Inferior parietal cortex (tissue), 1 donor: ENCODE data around the gene ARHGEF28.

Experiments used
- DNase-seq: peaks from one replicate; pipeline ENCODE4 v3.0.0-alpha.2; 2016; ENCODE audit errors: extremely low spot score

ARHGEF28 gene

DNA sequence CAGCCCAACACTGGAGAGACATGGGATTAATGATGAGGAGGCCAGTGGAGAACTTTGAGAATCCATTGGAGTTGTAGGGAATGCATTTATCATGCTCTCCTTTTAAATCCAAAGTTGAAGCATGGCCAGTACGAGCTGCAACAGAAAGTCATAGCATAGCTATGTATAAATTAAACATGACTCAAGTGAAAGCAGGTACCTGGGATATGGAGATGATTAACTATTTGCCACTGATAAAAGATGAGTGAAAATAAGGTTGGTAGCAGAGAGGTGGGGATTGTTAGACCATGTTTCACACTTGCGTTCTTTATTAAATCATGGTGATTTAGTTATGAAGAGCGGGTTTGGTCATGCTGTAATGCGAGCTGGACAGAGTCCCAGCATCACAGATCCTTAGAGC, 189.6 kb downstream of the ARHGEF28 start:
- DNase-seq = no peak

DNA sequence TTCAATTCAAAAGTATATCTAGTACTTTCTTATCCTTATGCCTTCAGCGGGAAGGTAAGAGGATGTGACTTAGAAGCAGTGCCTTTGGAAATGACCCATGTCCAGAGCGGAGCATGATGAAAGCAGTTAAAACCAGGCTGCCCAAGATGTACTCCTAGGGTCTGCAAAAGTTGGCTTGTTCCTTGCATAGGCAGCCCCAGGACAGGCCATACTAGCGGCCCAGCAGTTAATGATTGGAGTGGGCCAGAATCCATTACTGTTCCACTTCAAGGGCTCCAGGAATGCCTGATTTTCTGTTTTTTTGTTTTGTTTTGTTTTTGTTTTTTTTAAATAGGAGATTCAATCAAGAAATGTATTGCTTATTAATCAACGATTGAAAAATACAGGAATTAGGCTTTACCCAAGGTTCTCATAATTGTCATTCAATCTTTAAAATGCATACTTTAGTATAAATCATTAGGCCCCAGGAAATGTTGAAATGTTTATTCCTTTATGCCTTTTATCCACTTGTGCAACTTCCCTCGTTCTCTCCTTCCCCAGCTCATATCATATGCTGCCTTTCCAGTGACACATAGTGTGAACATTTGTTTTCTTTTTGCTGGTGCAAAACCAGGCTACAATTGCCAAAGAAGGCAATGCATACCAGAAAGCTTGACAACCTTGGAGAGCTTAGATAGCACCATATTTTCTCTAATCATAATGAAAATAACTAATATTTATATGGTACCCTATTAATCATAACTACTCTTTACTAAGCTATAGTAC, 190.8 kb downstream of the ARHGEF28 start:
- no peak for DNase-seq

DNA sequence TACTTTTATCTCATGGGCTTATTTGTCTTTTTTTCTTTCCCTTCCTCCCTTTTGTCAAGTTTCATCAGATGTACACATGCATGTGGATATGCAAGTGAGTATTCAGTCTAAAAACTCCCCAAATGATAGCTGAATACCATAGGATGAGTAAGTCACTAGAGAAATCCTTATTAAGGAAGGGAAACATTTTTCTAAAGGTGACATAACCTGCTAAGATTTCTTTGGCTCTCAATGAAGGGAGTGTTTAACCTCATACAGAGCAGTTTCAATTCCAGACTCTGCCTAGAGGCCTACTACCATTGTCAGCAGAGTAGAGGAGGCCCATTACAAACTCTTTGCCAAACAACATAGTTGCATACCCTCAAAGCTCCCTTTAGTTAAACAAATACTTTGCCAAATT, 192.4 kb downstream of the ARHGEF28 start:
- no peak for DNase-seq

DNA sequence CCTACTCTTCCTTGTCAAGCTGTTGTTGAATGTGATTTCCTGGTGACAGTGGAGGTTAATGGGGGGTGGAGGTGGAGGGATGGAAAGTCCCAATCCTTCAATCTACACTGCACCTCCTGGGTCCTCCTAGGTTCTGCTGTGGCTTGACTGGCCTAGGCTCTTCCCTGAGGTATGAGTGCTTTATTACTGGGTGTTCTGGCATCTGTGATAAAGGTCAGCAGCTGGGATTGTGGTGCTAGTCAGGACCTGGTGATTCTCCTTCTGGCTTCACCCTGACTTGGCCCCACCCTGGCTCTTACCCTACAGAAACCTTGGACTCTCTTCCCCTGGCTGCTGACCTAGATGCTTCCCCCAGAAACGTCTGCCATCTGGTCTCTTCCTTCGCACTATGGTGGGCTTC, 194.3 kb downstream of the ARHGEF28 start:
- no peak for DNase-seq

DNA sequence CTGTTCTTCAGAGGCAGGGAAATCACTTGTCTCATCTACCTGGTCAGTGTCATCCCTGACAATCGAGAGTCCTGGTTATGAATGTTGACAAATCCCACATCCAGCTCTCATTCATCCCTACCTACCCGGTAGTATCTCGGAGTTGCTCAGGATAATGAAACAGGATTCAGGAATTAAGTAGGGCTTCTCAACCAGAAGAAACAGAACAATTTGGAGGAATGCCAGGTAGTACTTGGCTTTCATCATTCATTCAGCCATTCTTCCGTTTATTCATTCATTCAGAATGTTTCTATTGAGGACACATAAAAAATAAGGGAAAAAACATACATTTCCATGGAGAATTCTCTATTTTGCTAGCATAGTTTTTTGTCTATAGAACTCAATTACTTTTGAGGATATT, 195.0 kb downstream of the ARHGEF28 start:
- DNase-seq = no peak

DNA sequence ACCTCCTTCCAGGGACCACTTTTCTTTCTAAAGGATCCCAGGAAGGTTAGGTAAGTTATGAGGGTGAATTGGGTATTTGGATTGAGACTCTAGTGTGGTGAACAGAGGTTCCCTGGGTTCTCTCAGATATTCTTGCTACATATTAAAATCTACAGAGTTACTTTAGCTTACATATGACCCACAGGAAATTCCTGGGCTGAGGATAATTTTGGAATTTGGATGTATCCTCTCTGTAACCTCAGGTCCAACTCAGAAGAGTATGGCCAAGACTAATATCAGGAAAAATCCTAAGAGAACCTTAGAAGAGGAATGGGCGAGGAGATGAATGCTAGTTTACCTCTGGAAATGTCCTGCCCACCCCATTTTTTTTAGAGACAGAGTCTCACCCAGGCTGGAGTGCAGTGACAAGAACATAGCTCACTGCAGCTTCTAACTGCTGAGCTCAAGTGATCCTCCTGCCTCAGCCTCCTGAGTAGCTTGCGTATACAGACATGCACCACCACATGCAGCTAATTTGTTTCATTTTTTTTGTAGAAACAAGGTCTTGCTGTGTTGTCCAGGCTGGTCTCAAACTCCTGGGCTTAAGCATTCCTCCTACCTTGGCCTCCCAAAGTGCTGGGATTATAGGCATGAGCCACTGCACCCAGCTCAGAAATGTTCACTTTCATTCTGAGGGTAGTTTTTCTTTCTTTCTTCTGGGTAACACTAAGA, 196.4 kb downstream of the ARHGEF28 start:
- DNase-seq = no peak

DNA sequence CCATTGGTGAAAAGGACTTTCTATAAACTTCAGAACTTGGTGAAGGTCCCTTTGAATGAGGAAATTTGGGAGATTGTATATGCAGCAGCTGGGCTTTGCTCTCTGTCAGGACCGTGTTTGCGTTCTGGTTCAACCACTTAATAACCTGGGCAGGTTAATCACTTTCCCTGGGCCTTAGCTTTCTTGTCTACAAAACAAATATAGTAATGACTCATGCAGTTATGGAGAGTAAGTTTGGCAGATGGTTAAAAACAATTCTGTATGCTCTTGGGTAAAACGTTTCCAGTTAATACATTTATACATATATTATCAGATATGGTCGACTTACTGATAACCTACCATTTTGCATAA, 197.0 kb downstream of the ARHGEF28 start:
- DNase-seq = no peak

DNA sequence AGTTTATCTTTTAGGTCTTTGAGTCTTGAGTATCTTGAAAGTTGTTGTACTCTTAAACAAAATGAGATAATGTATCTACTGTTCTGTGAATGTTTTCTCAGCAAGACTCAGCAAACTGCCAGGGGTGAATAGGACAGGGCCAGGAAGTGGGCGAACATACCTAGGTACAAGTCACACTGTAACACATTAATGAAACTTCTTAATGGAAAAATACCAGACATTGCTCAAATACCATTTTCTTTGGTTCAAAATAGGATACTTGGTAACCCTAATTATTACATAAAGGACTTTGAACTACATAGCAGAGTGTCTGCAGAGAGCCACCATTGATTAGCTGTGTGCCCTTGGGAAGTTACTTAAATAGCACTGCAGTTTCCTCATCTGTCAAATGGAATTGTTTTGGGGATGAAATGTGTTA, 197.5 kb downstream of the ARHGEF28 start:
- DNase-seq = no peak

DNA sequence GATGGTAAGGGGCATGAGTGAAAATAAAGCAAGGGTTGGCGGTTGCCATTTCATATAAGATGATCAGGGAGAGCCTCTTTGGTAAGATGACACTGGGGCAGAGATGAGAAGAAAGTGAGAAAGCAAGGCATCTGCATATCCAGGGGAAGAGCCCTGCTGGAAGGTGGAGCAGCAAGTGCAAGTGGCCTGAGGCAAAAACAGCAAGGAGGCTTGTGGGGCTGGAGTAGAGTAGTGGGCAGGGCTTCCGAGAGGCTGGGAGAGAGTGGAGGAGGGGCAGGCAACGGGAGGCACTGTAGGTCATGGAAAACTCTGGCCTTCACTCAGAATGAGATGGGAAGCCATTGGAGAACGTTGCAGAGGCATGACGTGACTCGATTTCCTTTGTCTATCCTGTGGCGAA, 199.2 kb downstream of the ARHGEF28 start:
- DNase-seq = no peak

DNA sequence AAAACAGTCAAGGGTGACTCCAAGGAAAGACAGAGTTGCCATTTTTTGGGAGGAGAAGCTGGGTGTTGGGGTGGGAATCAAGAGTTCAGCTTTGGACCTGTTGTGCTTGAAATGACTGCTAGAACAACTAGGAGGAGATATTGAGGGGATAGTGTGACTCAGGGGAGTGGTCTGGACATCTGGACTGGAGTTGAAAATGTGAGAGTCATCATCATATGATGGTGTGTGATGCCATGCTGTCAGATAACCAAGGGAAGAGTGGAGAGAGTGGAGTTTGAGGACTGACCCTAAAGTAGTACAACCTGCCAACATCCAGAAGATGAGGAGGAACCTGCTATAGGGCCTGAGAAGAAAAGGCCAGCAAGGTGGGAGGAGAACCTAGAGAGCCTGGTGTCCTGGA, 199.7 kb downstream of the ARHGEF28 start:
- no peak for DNase-seq

DNA sequence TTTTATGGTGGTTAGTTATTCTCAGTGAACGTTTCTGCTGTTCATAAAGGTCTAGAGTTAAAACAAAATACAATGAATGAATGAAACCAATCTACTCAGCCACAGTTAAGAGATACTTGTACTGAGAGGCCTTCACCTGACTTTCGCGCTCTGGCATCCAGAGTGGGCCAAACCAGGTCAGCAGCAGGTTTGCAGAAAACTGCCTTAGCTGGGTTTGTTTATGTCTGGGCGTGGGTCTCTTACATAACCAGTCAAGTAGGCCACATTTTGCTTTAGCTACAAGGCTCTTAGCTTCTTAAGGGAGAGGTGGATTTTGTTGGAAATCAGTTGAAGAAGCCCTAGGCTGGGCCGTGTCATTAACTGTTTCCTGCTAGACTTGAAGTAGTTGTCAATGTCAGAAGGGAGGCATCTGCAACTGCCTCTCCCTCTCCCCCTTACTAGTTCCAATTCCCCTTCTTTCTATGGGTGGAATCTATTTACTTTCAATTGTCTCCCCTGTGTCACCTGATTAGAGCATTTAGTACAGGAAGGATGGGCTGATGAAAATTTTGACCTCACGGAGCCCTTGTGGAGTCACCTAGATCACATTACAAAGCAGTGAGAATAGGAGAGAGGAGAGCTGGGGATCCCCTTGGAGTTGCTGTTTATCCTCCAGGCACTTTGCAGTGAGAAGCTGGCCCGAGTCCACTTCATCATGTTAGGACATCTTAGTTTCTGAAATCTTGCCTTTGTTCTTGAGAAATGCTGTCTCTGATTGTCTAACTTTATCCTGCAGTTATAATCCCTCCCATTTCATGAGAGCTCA, 200.5 kb downstream of the ARHGEF28 start:
- DNase-seq = no peak

DNA sequence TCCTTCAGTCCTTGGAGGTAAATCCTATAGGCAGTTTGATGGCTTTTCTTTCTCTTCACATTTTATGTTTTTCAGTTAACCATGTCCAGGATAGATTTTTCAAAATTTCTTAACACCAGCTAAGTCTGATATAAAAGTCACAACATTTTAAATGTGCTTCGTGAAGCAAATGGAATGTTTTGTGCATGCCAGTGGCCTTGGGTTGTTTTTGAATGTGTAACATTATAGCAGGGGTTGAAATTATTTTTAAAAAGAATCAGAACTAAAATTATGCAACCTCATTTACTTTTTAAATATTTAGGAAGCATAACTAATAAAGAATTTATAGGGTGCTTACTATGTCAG, 201.1 kb downstream of the ARHGEF28 start:
- DNase-seq = no peak

DNA sequence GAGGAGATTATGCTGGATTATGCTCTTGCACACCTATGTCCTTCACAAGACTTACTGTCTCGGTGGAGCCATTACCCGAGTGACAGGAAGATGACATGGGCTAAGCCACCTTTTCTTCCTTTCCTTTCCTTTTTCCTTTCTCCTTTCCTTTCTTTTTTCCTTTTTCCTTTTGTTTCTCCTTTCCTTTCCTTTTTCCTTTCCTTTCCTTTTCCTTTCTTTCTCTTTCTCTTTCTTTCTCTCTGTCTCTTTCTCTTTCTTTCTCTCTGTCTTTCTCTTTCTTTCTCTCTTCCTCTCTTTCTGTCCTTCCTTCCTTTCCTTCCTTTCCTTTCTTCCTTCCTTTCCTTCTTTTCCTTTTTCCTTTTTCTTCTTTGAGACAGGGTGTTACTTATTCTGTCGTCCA, 202.5 kb downstream of the ARHGEF28 start:
- no peak for DNase-seq

DNA sequence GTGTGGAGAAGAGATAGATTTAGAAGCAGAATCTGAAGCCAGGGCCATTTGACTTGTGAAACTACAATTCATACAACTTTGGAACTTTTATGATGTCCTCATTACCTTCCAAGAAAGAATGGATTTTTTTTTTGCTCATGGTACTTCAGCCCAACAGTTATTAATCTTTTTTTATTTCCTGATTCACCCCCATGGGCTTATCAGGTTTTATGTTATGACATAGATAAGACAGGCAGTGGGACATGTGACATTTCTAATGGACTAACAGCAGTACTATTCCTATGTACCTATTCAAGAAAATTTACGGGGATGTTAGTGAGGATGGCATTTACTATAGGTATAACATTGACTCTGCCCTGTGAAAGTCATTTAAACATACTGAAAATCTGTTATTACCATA, 204.7 kb downstream of the ARHGEF28 start:
- DNase-seq = no peak

DNA sequence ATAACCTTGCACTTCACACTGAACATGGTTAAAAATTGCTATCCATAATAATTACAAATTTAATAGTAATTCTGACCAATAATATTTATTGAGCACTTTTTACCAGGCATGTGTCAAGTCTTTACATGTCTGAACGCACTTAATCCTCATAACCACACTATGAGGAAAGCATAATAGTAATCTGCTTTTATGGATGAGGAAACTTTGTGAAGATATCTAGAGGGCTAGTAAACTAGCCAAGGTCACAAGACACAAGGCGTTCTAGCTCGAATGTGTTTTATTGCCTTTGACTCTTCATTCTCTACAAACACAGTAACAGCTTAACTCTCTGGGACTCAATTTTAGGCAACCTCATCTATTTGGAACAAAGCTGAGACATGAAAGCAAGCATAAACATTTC, 205.1 kb downstream of the ARHGEF28 start:
- no peak for DNase-seq

DNA sequence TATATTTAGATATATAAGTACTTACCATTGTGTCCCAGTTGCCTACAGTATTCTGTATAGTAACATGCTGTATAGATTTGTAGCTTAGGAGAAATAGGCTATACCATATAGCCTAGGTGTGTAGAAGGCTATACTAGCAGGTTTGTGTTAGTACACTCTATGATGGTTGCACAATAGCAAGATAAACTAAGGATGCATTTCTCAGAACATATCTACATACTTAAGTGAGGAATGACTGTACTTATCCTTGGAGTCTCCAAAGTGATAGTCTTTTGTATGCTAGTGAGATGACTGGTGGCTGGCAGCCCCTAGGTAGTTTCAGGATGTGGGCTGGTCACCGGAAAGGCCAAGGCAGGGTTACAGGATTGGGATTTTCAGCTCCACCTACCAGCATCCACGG, 208.7 kb downstream of the ARHGEF28 start:
- no peak for DNase-seq

DNA sequence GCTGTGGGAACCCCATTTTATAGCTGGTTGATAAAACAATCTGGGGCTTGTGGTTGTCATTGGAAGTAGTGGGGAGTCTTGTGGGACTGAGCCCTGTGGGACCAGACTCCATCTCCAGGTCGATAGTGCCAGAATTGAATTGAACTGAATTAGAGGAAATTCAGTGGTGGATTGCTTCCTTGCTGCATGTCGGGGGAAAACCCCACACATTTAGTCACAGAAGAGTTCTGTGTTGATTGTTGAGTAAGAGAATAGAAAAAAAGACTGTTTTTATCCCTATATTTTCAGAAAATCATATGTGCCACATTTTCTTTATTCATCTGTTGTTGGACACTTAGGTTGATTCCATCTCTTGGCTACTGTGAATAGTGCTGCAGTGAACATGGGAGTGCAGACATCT, 209.7 kb downstream of the ARHGEF28 start:
- DNase-seq = no peak

DNA sequence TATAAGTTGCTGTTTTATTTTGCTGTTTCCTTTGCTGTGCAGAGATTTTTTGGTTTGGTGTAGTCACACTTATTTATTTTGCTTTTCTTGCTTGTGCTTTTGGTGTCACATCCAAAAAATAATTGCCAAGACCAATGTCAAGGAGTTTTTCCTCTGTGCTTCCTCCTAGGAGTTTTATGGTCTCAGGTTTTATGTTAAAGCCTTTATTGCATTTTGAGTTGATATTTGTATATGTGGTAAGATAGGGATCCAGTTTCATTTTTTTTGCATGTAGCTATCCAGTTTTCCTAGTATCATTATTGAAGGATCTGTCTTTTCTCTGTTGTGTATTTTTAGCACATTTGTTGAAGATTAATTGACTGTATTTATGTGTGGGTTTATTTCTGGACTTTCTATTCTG, 210.6 kb downstream of the ARHGEF28 start:
- DNase-seq = no peak

DNA sequence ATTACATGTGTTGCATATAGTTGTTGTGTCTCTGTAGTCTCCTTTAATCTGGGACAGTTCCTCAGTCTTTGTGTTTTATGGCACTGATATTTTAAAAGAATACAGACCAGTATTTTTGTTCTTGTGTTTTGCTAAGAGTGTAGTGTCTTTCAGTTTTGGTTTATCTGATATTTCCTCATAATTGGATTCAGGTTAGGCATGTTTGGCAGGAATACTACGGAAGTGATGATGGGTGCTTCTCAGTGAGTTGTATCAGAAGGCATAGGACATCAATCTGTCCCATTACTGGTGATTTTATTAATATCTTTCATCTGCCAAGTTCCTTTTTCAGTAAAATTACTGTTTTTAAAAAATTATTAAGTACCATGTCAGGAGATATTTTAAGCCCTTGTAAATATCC, 212.9 kb downstream of the ARHGEF28 start:
- no peak for DNase-seq

DNA sequence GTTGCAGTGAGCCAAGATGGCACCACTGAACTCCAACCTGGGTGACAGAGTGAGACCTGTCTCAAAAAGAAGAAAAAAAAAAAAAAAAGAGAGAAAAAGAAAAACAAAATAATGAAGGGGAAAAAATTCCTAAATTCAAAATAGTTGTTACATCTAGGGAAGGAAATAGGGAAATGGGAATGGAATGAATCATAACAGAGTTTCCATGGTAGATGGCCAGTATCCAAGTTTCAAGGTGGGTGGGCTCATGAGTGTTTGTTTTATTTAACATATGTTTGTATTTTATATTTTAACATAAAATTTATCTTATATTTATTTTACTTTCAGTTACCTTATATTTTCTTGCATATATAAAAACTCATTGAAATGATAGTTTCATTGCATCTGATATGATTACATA, 215.6 kb downstream of the ARHGEF28 start:
- DNase-seq = no peak

DNA sequence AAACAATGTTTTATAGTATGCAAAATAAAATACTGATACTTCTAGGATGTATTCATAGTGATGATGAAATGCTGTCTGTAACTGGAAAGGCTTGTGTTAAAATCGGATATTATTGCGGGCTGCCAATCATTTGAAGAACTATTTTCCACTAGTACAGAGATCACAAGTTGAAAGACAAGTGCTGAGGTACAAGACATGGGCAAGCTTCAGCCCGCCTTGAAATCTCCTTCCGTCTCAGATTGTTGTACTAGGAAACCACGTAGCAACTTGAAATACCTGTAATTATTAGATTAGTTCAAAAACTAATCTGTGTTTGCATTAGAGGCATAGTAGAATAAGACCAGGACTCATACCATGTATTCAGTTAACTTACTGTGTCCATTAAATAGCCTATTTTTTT, 218.2 kb downstream of the ARHGEF28 start:
- no peak for DNase-seq

DNA sequence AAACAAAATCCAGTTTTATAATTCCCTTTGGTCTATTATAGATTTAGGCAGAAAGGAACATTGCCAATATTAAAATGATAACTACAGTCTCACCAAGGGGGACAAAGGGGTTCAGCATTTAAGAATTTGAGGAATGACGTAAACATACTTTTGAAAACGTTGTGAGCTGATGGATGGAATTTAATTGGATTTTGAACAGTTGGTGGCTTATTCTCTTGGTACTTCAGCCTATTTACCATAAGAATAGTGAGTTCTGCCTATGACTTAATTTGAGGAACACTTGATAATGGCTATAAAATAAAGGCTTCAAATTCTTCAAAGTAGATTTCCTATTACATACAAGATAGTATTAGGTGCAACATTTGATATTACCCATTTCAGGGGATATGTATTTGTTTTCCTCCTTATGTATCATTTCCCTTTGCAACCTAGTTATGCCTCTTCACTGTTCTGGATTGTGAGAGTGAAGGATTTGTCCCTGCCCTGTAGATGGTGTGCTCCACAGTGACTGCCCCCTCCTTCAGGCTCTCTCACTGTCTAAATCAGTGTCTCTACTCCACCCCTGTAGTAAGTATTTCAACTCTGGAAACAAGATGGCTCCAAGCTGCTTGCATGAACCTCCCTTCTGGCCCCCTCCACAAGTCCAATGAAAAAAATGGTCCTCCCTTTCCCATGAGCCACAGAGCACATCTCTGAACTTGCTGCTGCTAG, 225.6 kb downstream of the ARHGEF28 start:
- no peak for DNase-seq
